Small intestine (tissue), 7 donors: Measurements from ENCODE around the gene SNTG2. TPM values are rescaled to one million over a fixed set of nuclear protein-coding genes. Genes with fewer than 3 reads are reported as not detected.

Experiments used
- DNase-seq, 2 donors: peaks; one replicate each; pipeline versions ENCODE4 v3.0.0 to v3.0.0-alpha.2; 2013
- FAIRE-seq: peaks from 2 replicates; lab custom pipeline; 2012; peaks lifted over from hg19 to GRCh38; lab: Jason Lieb, UNC
- H3K27ac ChIP-seq, 3 donors: one replicate each; pipeline ENCODE4 v1.5.1; 2013; ENCODE audit warnings: low read length in 2 of 3, mild to moderate bottlenecking in 2 of 3, control low read depth in 1 of 3, inconsistent platforms in 1 of 3, low read depth in 1 of 3, moderate library complexity in 1 of 3
- H3K27me3 ChIP-seq, 3 donors: one replicate each; pipeline ENCODE4 v1.6.1; 2013; ENCODE audit warnings: low read length in 3 of 3, inconsistent platforms in 1 of 3; ENCODE audit not compliant: control insufficient read depth in 3 of 3, insufficient read depth in 3 of 3
- H3K36me3 ChIP-seq, 3 donors: one replicate each; pipeline ENCODE4 v1.6.1; 2013; ENCODE audit warnings: low read length in 3 of 3, inconsistent platforms in 1 of 3, low read depth in 1 of 3, mild to moderate bottlenecking in 1 of 3, moderate library complexity in 1 of 3; ENCODE audit not compliant: control insufficient read depth in 3 of 3, insufficient read depth in 2 of 3
- H3K4me1 ChIP-seq, 3 donors: one replicate each; pipeline ENCODE4 v1.6.1; 2013; ENCODE audit warnings: low read length in 2 of 3, inconsistent platforms in 1 of 3, low read depth in 1 of 3, mild to moderate bottlenecking in 1 of 3, moderate library complexity in 1 of 3; ENCODE audit not compliant: control insufficient read depth in 3 of 3, insufficient read depth in 2 of 3
- H3K4me3 ChIP-seq, 3 donors: one replicate each; pipeline ENCODE4 v1.5.1; 2013; ENCODE audit warnings: low read length in 3 of 3, control low read depth in 1 of 3, inconsistent platforms in 1 of 3, low read depth in 1 of 3, mild to moderate bottlenecking in 1 of 3, moderate library complexity in 1 of 3
- H3K9me3 ChIP-seq, 2 donors: one replicate each; pipeline ENCODE4 v1.6.1; 2013; ENCODE audit warnings: low read depth in 1 of 2, low read length in 1 of 2; ENCODE audit not compliant: control insufficient read depth in 2 of 2, insufficient read depth in 1 of 2
- WGBS, 3 donors: extraction: QIAGEN DNeasy Blood & Tissue Kit; methylation state at CpG; one replicate each; pipeline ENCODE4 v1.1.7; 2013; 5-methylcytosine and 5-hydroxymethylcytosine counted together
- polyA plus RNA-seq, 4 donors: library from polyadenylated mRNA; stranded (reverse) in 3 of 4; unstranded in 1 of 4; fragments of 200-250 nt in 3 of 4; fragments of 120-200 nt in 1 of 4; gene quantifications; one replicate each; pipeline versions ENCODE4 v1.2.1 to v1.2.3, GENCODE V29; 2013
- donor health status: healthy with polysubstance abuse.
- donor health status: control.
- donor health status: control.
- donor health status: Bipolar disorder and iron deficiency.
- donor health status: healthy.

Gene SNTG2
- polyA plus RNA-seq, 4 donors = 0.25 to 1.1 (median 0.54) TPM; not detected in 1

GRCh38 chr2:942775-943460, 7.7 kb upstream of the SNTG2 start:
- H3K36me3 ChIP-seq = no peaks in the 10 kb centered on the region
- H3K9me3 ChIP-seq = peaks cover 0 to 6% of the 10 kb centered on the region in 2 donors
- peaks cover 0 to 4% (median 0%) of the 10 kb centered on the region in 3 donors for H3K4me1 ChIP-seq
- no peak overlapping the region for H3K4me3 ChIP-seq
- FAIRE-seq = no peak
- no peak overlapping the region for H3K27ac ChIP-seq
- DNase-seq = no peak
- WGBS, 3 donors = 75 to 83% (median 78%) methylated on average over 10 of the region's 10 CpGs
- H3K27me3 ChIP-seq = peaks cover 0 to 13% (median 0%) of the 10 kb centered on the region in 3 donors

- no peak overlapping the region for H3K4me3 ChIP-seq
- DNase-seq (no peak), FAIRE-seq (no peak)
- peaks cover 0 to 6% of the 10 kb centered on the region in 2 donors for H3K9me3 ChIP-seq
- no peaks in the 10 kb centered on the region for H3K36me3 ChIP-seq
- 88 to 90% (median 90%) methylated on average over 6 of the region's 6 CpGs for WGBS, 3 donors
- no peak overlapping the region for H3K27ac ChIP-seq
- peaks cover 0 to 16% (median 0%) of the 10 kb centered on the region in 3 donors for H3K27me3 ChIP-seq
- H3K4me1 ChIP-seq = peaks cover 0 to 4% (median 0%) of the 10 kb centered on the region in 3 donors
Observed at GRCh38 chr2:943461-943797, 7.2 kb upstream of the SNTG2 start.

- no peaks in the 10 kb centered on the region for H3K36me3 ChIP-seq
- FAIRE-seq (no peak), DNase-seq (no peak)
- no peak overlapping the region for H3K27ac ChIP-seq
- WGBS, 3 donors = 66 to 81% (median 77%) methylated on average over 3 of the region's 3 CpGs
- no peak overlapping the region for H3K4me3 ChIP-seq
- H3K9me3 ChIP-seq = peaks cover 0 to 6% of the 10 kb centered on the region in 2 donors
- peaks cover 0 to 19% (median 0%) of the 10 kb centered on the region in 3 donors for H3K27me3 ChIP-seq
- H3K4me1 ChIP-seq = peaks cover 0 to 4% (median 0%) of the 10 kb centered on the region in 3 donors
Observed at GRCh38 chr2:943821-944220, 6.8 kb upstream of the SNTG2 start.

GRCh38 chr2:944693-945092, 6.0 kb upstream of the SNTG2 start:
- H3K9me3 ChIP-seq = peaks cover 0 to 6% of the 10 kb centered on the region in 2 donors
- FAIRE-seq (no peak), DNase-seq (no peak)
- H3K4me3 ChIP-seq = no peak overlapping the region
- peaks cover 0 to 3% (median 0%) of the 10 kb centered on the region in 3 donors for H3K4me1 ChIP-seq
- no peaks in the 10 kb centered on the region for H3K36me3 ChIP-seq
- H3K27ac ChIP-seq = no peak overlapping the region
- peaks cover under 1 to 28% (median 4%) of the 10 kb centered on the region in 3 donors for H3K27me3 ChIP-seq

GRCh38 chr2:945104-945503, 5.5 kb upstream of the SNTG2 start:
- H3K27me3 ChIP-seq = peaks cover 4 to 32% (median 4%) of the 10 kb centered on the region in 3 donors
- no peak overlapping the region for H3K27ac ChIP-seq
- peaks cover 0 to 6% of the 10 kb centered on the region in 2 donors for H3K9me3 ChIP-seq
- no peak for DNase-seq
- H3K4me3 ChIP-seq = no peak overlapping the region
- peaks cover 0 to 7% (median 0%) of the 10 kb centered on the region in 3 donors for H3K4me1 ChIP-seq
- 86 to 88% (median 87%) methylated on average over 5 of the region's 5 CpGs for WGBS, 3 donors
- no peak for FAIRE-seq
- no peaks in the 10 kb centered on the region for H3K36me3 ChIP-seq

GRCh38 chr2:946073-946948, 4.3 kb upstream of the SNTG2 start:
- DNase-seq (no peak), FAIRE-seq (no peak)
- Histone ChIP-seq H3K4me3 (no peak overlapping the region), H3K9me3 (peaks cover 0 to 6% of the 10 kb centered on the region in 2 donors), H3K27me3 (peaks cover 6 to 38% (median 10%) of the 10 kb centered on the region in 3 donors), H3K27ac (no peak overlapping the region), H3K4me1 (peaks cover 0 to 9% (median 0%) of the 10 kb centered on the region in 3 donors), H3K36me3 (no peaks in the 10 kb centered on the region)
- 61 to 80% (median 68%) methylated on average over 6 of the region's 6 CpGs for WGBS, 3 donors

- H3K27ac ChIP-seq = no peak overlapping the region
- no peak for FAIRE-seq
- WGBS, 3 donors = 7 to 10% (median 9%) methylated on average over 28 of the region's 28 CpGs
- peaks cover 0 to 6% of the 10 kb centered on the region in 2 donors for H3K9me3 ChIP-seq
- H3K36me3 ChIP-seq = no peaks in the 10 kb centered on the region
- H3K4me1 ChIP-seq = peaks cover 0 to 13% (median 0%) of the 10 kb centered on the region in 3 donors
- peaks cover 10 to 56% (median 16%) of the 10 kb centered on the region in 3 donors for H3K27me3 ChIP-seq
- peak overlapping the region in 2 of 3 donors; percentile 26 to 57 for H3K4me3 ChIP-seq
- DNase-seq = peak in 1 of 2 donors; percentile 27
Observed at GRCh38 chr2:949384-950079, 1.1 kb upstream of the SNTG2 start.
